HepG2 (cell line): ENCODE data around the gene RABIF. TPM values are rescaled to one million over a fixed set of nuclear protein-coding genes. Genes with fewer than 3 reads are reported as not detected.

Experiments
- ARNTL ChIP-seq: sonication (generic); formaldehyde crosslinking; IDR thresholded peaks from 2 replicates; pipeline ENCODE4 v1.4.0; 2020; ENCODE audit warnings: mild to moderate bottlenecking, missing genetic modification reagents
- CBX5 ChIP-seq: sonication (generic); formaldehyde crosslinking; IDR thresholded peaks from 2 replicates; pipeline ENCODE4 v1.4.0; 2020; ENCODE audit warnings: missing genetic modification reagents, borderline replicate concordance
- EEA1 ChIP-seq: sonication (generic); formaldehyde crosslinking; IDR thresholded peaks from 2 replicates; pipeline ENCODE4 v1.5.1; 2020; ENCODE audit warnings: mild to moderate bottlenecking, missing genetic modification reagents, borderline replicate concordance
- ERF ChIP-seq: IDR thresholded peaks from 2 replicates; pipeline ENCODE4 v1.6.1; 2018; ENCODE audit warnings: missing biosample characterization, missing genetic modification reagents
- FOXP1 ChIP-seq, 2 experiments: fragments of 450-650 bp in 1 of 2; IDR thresholded peaks; 2 replicates each; pipeline ENCODE4 v1.6.1; 2017 to 2018; ENCODE audit warnings: antibody characterized with exemption in 1 of 2
- MTF1 ChIP-seq: sonication (generic); formaldehyde crosslinking; IDR thresholded peaks from 2 replicates; pipeline ENCODE4 v1.5.0; 2020; ENCODE audit warnings: missing genetic modification reagents
- PHF21A ChIP-seq: sonication (generic); formaldehyde crosslinking; IDR thresholded peaks from 2 replicates; pipeline ENCODE4 v1.5.0; 2020; ENCODE audit warnings: mild to moderate bottlenecking, missing genetic modification reagents
- PRMT3 ChIP-seq: sonication (generic); formaldehyde crosslinking; IDR thresholded peaks from 2 replicates; pipeline ENCODE4 v1.8.1; 2022; ENCODE audit warnings: low read depth, mild to moderate bottlenecking, moderate library complexity, missing genetic modification reagents, borderline replicate concordance
- THAP11 ChIP-seq: IDR thresholded peaks from 2 replicates; pipeline ENCODE4 v1.6.1; 2016; ENCODE audit warnings: missing biosample characterization, missing genetic modification reagents
- ZFP36L2 ChIP-seq: sonication (generic); formaldehyde crosslinking; IDR thresholded peaks from 2 replicates; pipeline ENCODE4 v1.4.0; 2020; ENCODE audit warnings: missing genetic modification reagents
- ZFYVE20 ChIP-seq: sonication (generic); formaldehyde crosslinking; IDR thresholded peaks from 2 replicates; pipeline ENCODE4 v1.8.0; 2023; ENCODE audit warnings: low read depth, mild to moderate bottlenecking, moderate library complexity, missing genetic modification reagents, borderline replicate concordance
- ZNF235 ChIP-seq: sonication (generic); formaldehyde crosslinking; IDR thresholded peaks from 2 replicates; pipeline ENCODE4 v1.8.1; 2023; ENCODE audit warnings: mild to moderate bottlenecking, missing genetic modification reagents, borderline replicate concordance
- ZNF264 ChIP-seq: sonication (generic); formaldehyde crosslinking; IDR thresholded peaks from 2 replicates; pipeline ENCODE4 v1.4.0; 2020; ENCODE audit warnings: missing genetic modification reagents
- ZNF337 ChIP-seq: sonication (generic); formaldehyde crosslinking; IDR thresholded peaks from 2 replicates; pipeline ENCODE4 v1.5.1; 2020; ENCODE audit warnings: missing genetic modification reagents, low read depth, mild to moderate bottlenecking, borderline replicate concordance
- ZNF570 ChIP-seq: sonication (generic); formaldehyde crosslinking; IDR thresholded peaks from 2 replicates; pipeline ENCODE4 v1.4.0; 2020; ENCODE audit warnings: mild to moderate bottlenecking, missing genetic modification reagents, borderline replicate concordance
- ZNF850 ChIP-seq: sonication (generic); formaldehyde crosslinking; conservative IDR thresholded peaks from 2 replicates; pipeline ENCODE4 v1.9.0; 2021; ENCODE audit warnings: mild to moderate bottlenecking, missing genetic modification reagents
- polyA plus RNA-seq, 8 experiments: library from polyadenylated mRNA; depleted of rRNA in 3 of 8; stranded (reverse) in 7 of 8; unstranded in 1 of 8; fragments of >200 nt; fragmentation: Illumina TruSeq in 4 of 8; extraction: Trizol in 4 of 8; gene quantifications; 2 replicates each; pipeline versions ENCODE4 v1.2.1 to v1.2.3, GENCODE V29; 2011 to 2016; ENCODE audit warnings: low read depth in 4 of 8, missing spikeins in 1 of 8, mixed read lengths in 1 of 8; ENCODE audit not compliant: insufficient read depth in 1 of 8
- total RNA-seq, 5 experiments: library from RNA; depleted of rRNA; stranded (reverse); fragments of >200 nt; fragmentation: Illumina TruSeq; extraction: Trizol; gene quantifications; 2 replicates each; pipeline ENCODE4 v1.2.3, GENCODE V29; 2016; ENCODE audit warnings: low read depth in 1 of 5
- TF ChIP-seq, protein P1 (sequence below): sonication (generic); formaldehyde crosslinking; IDR thresholded peaks from 2 replicates; pipeline ENCODE4 v1.8.1; 2023; ENCODE audit warnings: mild to moderate bottlenecking, moderate library complexity, missing genetic modification reagents
- TF ChIP-seq, protein P2 (sequence below): sonication (generic); formaldehyde crosslinking; IDR thresholded peaks from 2 replicates; pipeline ENCODE4 v1.5.0; 2020; ENCODE audit warnings: missing genetic modification reagents
- TF ChIP-seq, protein P3 (sequence below): sonication (generic); formaldehyde crosslinking; IDR thresholded peaks from 2 replicates; pipeline ENCODE4 v1.8.0; 2022; ENCODE audit warnings: mild to moderate bottlenecking, missing genetic modification reagents, borderline replicate concordance
- TF ChIP-seq, protein P4 (sequence below): sonication (generic); formaldehyde crosslinking; IDR thresholded peaks from 2 replicates; pipeline ENCODE4 v1.5.0; 2020; ENCODE audit warnings: missing genetic modification reagents
- TF ChIP-seq, protein P5 (sequence below): sonication (generic); formaldehyde crosslinking; IDR thresholded peaks from 2 replicates; pipeline ENCODE4 v1.4.0; 2020; ENCODE audit warnings: mild to moderate bottlenecking, missing genetic modification reagents
- TF ChIP-seq, protein P6 (sequence below): sonication (generic); formaldehyde crosslinking; IDR thresholded peaks from 2 replicates; pipeline ENCODE4 v1.4.0; 2020; ENCODE audit warnings: missing genetic modification reagents

The RABIF gene
- total and polyA plus RNA-seq, 2 of the 13 experiments (the other 11 are each of a cell fraction or from before 2014, with no cell fraction given): 7.6 to 8.3 TPM

DNA sequence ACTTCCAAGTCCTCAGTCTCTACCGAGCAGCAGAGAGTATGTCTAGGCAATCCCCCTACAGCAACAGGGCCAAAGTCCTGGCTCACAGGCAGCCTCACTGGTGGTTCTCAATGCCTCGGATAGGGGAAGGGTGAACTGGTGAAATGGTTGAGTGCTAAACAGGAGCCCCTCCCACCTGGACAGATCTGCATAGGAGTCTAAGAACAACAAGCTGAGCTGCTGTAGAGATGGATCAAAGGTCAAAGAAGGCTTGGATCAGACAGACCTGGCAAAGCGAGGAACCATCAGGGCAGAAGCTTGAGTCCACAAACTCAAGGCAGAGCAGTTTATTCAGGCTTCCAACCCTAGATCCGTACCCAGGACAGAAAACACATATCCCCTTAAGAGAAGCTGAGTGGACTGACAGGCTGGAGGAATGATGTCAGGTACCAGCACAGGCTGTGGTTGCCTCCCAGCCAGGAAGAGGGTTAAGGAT, 31.8 kb downstream of the RABIF start (continued):
- TF ChIP-seq, protein P1, sequence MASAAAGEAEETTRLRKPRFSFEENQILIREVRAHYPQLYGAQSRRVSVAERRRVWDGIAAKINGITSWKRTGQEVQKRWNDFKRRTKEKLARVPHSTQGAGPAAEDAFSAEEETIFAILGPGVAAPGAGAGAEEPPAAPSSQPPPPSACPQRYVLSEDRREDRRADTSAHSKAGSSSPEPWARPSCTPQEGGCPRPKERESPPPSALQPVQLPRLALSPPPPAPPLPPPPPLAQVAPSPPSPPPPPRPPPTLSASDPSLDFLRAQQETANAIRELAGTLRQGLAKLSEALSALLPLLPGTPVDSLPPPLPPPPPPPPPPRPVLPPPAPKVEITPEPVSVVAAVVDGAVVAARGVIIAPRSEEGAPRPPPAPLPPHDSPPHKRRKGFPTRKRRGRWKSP: no peak
- TF ChIP-seq, protein P2, sequence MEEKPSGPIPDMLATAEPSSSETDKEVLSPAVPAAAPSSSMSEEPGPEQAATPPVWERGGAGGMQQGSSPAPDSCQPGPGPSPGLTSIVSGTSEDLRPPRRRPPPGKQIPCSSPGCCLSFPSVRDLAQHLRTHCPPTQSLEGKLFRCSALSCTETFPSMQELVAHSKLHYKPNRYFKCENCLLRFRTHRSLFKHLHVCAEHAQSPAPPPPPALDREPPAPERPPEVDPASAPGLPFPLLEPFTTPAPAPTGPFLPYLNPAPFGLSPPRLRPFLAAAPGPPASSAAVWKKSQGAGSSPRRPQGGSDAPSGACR (CRISPR knock-in tag): no peak
- TF ChIP-seq EEA1 (no peak), ZNF264 (0 out of 2 replicates have a peak, but pooled peaks have one; percentile 52), MTF1 (no peak), ZFP36L2 (no peak), THAP11 (CRISPR knock-in tag) (peak; percentile 20; the same call in 1 of the 2 replicates), ERF (CRISPR knock-in tag) (no peak), FOXP1 (IDR thresholded peaks at IDR 0.05) (no peak), FOXP1 (CRISPR knock-in tag; IDR thresholded peaks at IDR 0.05) (peak; percentile 21; the same call in 1 of the 2 replicates), ZNF850 (no peak), ZFYVE20 (CRISPR knock-in tag) (no peak), CBX5 (CRISPR knock-in tag) (0 out of 2 replicates have a peak, but pooled peaks have one; percentile 46), ZNF235 (CRISPR knock-in tag) (no peak), PRMT3 (CRISPR knock-in tag) (no peak), PHF21A (CRISPR knock-in tag) (0 out of 2 replicates have a peak, but pooled peaks have one; percentile 24), ZNF337 (CRISPR knock-in tag) (no peak), ZNF570 (CRISPR knock-in tag) (no peak), ARNTL (CRISPR knock-in tag) (no peak)
- TF ChIP-seq, protein P3, sequence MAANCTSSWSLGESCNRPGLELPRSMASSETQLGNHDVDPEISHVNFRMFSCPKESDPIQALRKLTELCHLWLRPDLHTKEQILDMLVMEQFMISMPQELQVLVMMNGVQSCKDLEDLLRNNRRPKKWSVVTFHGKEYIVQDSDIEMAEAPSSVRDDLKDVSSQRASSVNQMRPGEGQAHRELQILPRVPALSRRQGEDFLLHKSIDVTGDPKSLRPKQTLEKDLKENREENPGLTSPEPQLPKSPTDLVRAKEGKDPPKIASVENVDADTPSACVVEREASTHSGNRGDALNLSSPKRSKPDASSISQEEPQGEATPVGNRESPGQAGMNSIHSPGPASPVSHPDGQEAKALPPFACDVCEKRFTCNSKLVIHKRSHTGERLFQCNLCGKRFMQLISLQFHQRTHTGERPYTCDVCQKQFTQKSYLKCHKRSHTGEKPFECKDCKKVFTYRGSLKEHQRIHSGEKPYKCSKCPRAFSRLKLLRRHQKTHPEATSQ: no peak
- TF ChIP-seq, protein P4, sequence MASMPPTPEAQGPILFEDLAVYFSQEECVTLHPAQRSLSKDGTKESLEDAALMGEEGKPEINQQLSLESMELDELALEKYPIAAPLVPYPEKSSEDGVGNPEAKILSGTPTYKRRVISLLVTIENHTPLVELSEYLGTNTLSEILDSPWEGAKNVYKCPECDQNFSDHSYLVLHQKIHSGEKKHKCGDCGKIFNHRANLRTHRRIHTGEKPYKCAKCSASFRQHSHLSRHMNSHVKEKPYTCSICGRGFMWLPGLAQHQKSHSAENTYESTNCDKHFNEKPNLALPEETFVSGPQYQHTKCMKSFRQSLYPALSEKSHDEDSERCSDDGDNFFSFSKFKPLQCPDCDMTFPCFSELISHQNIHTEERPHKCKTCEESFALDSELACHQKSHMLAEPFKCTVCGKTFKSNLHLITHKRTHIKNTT (CRISPR knock-in tag): no peak
- TF ChIP-seq, protein P5, sequence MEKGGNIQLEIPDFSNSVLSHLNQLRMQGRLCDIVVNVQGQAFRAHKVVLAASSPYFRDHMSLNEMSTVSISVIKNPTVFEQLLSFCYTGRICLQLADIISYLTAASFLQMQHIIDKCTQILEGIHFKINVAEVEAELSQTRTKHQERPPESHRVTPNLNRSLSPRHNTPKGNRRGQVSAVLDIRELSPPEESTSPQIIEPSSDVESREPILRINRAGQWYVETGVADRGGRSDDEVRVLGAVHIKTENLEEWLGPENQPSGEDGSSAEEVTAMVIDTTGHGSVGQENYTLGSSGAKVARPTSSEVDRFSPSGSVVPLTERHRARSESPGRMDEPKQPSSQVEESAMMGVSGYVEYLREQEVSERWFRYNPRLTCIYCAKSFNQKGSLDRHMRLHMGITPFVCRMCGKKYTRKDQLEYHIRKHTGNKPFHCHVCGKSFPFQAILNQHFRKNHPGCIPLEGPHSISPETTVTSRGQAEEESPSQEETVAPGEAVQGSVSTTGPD: no peak
- TF ChIP-seq, protein P6, sequence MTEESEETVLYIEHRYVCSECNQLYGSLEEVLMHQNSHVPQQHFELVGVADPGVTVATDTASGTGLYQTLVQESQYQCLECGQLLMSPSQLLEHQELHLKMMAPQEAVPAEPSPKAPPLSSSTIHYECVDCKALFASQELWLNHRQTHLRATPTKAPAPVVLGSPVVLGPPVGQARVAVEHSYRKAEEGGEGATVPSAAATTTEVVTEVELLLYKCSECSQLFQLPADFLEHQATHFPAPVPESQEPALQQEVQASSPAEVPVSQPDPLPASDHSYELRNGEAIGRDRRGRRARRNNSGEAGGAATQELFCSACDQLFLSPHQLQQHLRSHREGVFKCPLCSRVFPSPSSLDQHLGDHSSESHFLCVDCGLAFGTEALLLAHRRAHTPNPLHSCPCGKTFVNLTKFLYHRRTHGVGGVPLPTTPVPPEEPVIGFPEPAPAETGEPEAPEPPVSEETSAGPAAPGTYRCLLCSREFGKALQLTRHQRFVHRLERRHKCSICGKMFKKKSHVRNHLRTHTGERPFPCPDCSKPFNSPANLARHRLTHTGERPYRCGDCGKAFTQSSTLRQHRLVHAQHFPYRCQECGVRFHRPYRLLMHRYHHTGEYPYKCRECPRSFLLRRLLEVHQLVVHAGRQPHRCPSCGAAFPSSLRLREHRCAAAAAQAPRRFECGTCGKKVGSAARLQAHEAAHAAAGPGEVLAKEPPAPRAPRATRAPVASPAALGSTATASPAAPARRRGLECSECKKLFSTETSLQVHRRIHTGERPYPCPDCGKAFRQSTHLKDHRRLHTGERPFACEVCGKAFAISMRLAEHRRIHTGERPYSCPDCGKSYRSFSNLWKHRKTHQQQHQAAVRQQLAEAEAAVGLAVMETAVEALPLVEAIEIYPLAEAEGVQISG (CRISPR knock-in tag): peak; percentile 36; the same call in 1 of the 2 replicates
